ENCODE results near the gene MMP23B.
"Not testable (repeated sequence)": the region's sequence is repeated elsewhere in the genome, so short reads cannot be mapped to it uniquely, and the experiment has no call there.

Gene MMP23B

GRCh38 chr1:1666526-1666925, 34.6 kb downstream of the MMP23B start:
- Histone ChIP-seq H3K27me3 (ENCODE audit: low read depth) (no peaks in the 10 kb centered on the region), H3K4me1 (no peaks in the 10 kb centered on the region), H3K9me3 (no peaks in the 10 kb centered on the region), H3K4me3 (no peak overlapping the region), H3K36me3 (replicated peaks) (peaks cover 18% of the 10 kb centered on the region)
- DNase-seq (ENCODE audit: low spot score in 2 of 2), result no peak
- in situ Hi-C loops (cut with MboI; ENCODE audit: low sequenced_read_pairs), result no loop called here

GRCh38 chr1:1669468-1670440, 37.8 kb downstream of the MMP23B start:
- peaks cover 20% of the 10 kb centered on the region for H3K36me3 ChIP-seq (replicated peaks)
- H3K4me3 ChIP-seq, result no peak overlapping the region
- in situ Hi-C loops (cut with MboI; ENCODE audit: low sequenced_read_pairs), result no loop called here

GRCh38 chr1:1670866-1671265, 38.9 kb downstream of the MMP23B start:
- H3K4me3 ChIP-seq, result no peak overlapping the region
- in situ Hi-C loops (cut with MboI; ENCODE audit: low sequenced_read_pairs), result no loop called here
- H3K36me3 ChIP-seq (replicated peaks), result peaks cover 11% of the 10 kb centered on the region
- H3K27me3 ChIP-seq (ENCODE audit: low read depth), result no peaks in the 10 kb centered on the region
- no peaks in the 10 kb centered on the region for H3K4me1 ChIP-seq
- no peak for DNase-seq (ENCODE audit: low spot score in 2 of 2)
- no peaks in the 10 kb centered on the region for H3K9me3 ChIP-seq

More at GRCh38 chr1:1669468-1670440, 37.8 kb downstream of the MMP23B start:
- Histone ChIP-seq H3K27me3 (ENCODE audit: low read depth) (no peaks in the 10 kb centered on the region), H3K9me3 (no peaks in the 10 kb centered on the region), H3K4me1 (no peaks in the 10 kb centered on the region)
- DNase-seq (ENCODE audit: low spot score in 2 of 2), result no peak

GRCh38 chr1:1671365-1672119, 39.6 kb downstream of the MMP23B start:
- Histone ChIP-seq H3K4me1 (no peaks in the 10 kb centered on the region), H3K4me3 (no peak overlapping the region), H3K36me3 (replicated peaks) (peaks cover 6% of the 10 kb centered on the region; the same call in 1 of the 2 replicates), H3K27me3 (ENCODE audit: low read depth) (no peaks in the 10 kb centered on the region), H3K9me3 (no peaks in the 10 kb centered on the region)
- no peak for DNase-seq (ENCODE audit: low spot score in 2 of 2)
- in situ Hi-C loops (cut with MboI; ENCODE audit: low sequenced_read_pairs), result no loop called here

GRCh38 chr1:1672181-1672965, 40.4 kb downstream of the MMP23B start:
- Histone ChIP-seq H3K4me3 (no peak overlapping the region), H3K9me3 (no peaks in the 10 kb centered on the region), H3K36me3 (replicated peaks) (peaks cover 6% of the 10 kb centered on the region; the same call in 1 of the 2 replicates), H3K4me1 (no peaks in the 10 kb centered on the region), H3K27me3 (ENCODE audit: low read depth) (no peaks in the 10 kb centered on the region)
- no peak for DNase-seq (ENCODE audit: low spot score in 2 of 2)
- in situ Hi-C loops (cut with MboI; ENCODE audit: low sequenced_read_pairs), result no loop called here

GRCh38 chr1:1674806-1675205, 42.8 kb downstream of the MMP23B start:
- H3K27me3 ChIP-seq (ENCODE audit: low read depth); H3K4me1 ChIP-seq; in situ Hi-C loops (cut with MboI; ENCODE audit: low sequenced_read_pairs); H3K4me3 ChIP-seq; DNase-seq (ENCODE audit: low spot score in 2 of 2); H3K9me3 ChIP-seq; H3K36me3 ChIP-seq (replicated peaks): not testable (repeated sequence)

GRCh38 chr1:1675218-1675617, 43.2 kb downstream of the MMP23B start:
- in situ Hi-C loops (cut with MboI; ENCODE audit: low sequenced_read_pairs); H3K36me3 ChIP-seq (replicated peaks); H3K4me3 ChIP-seq; H3K9me3 ChIP-seq; DNase-seq (ENCODE audit: low spot score in 2 of 2); H3K4me1 ChIP-seq; H3K27me3 ChIP-seq (ENCODE audit: low read depth): not testable (repeated sequence)

GRCh38 chr1:1676087-1676486, 44.1 kb downstream of the MMP23B start:
- H3K4me1 ChIP-seq; DNase-seq (ENCODE audit: low spot score in 2 of 2); H3K27me3 ChIP-seq (ENCODE audit: low read depth); H3K9me3 ChIP-seq; in situ Hi-C loops (cut with MboI; ENCODE audit: low sequenced_read_pairs); H3K36me3 ChIP-seq (replicated peaks); H3K4me3 ChIP-seq: not testable (repeated sequence)

- no peaks in the 10 kb centered on the region for H3K36me3 ChIP-seq (replicated peaks)
- H3K9me3 ChIP-seq, result no peaks in the 10 kb centered on the region
- no peaks in the 10 kb centered on the region for H3K4me1 ChIP-seq
- H3K27me3 ChIP-seq (ENCODE audit: low read depth), result no peaks in the 10 kb centered on the region
- no peak for DNase-seq (ENCODE audit: low spot score in 2 of 2)
- H3K4me3 ChIP-seq, result no peak overlapping the region
- in situ Hi-C loops (cut with MboI; ENCODE audit: low sequenced_read_pairs), result no loop called here
Measured at GRCh38 chr1:1677718-1678580, 46.0 kb downstream of the MMP23B start.

- no peaks in the 10 kb centered on the region for H3K36me3 ChIP-seq (replicated peaks)
- H3K9me3 ChIP-seq, result no peaks in the 10 kb centered on the region
- in situ Hi-C loops (cut with MboI; ENCODE audit: low sequenced_read_pairs), result no loop called here
- no peak for DNase-seq (ENCODE audit: low spot score in 2 of 2)
- H3K4me1 ChIP-seq, result no peaks in the 10 kb centered on the region
- H3K4me3 ChIP-seq, result no peak overlapping the region
- H3K27me3 ChIP-seq (ENCODE audit: low read depth), result no peaks in the 10 kb centered on the region
Measured at GRCh38 chr1:1678581-1679380, 46.8 kb downstream of the MMP23B start.

GRCh38 chr1:1680031-1680911, 48.3 kb downstream of the MMP23B start:
- no peak for DNase-seq (ENCODE audit: low spot score in 2 of 2)
- H3K4me1 ChIP-seq, result no peaks in the 10 kb centered on the region
- no peaks in the 10 kb centered on the region for H3K36me3 ChIP-seq (replicated peaks)
- in situ Hi-C loops (cut with MboI; ENCODE audit: low sequenced_read_pairs), result loop anchor here (10.0 kb wide), 1 partner anchor 65 kb away; no protein-coding TSS in a partner anchor
- H3K27me3 ChIP-seq (ENCODE audit: low read depth), result no peaks in the 10 kb centered on the region
- no peak overlapping the region for H3K4me3 ChIP-seq
- no peaks in the 10 kb centered on the region for H3K9me3 ChIP-seq
